ENCODE data around the gene RNF115.

- TF ChIP-seq CTCF (IDR thresholded peaks at IDR 0.05; ENCODE audit: poor library complexity, severe bottlenecking) (no peak), SMC3 (conservative IDR thresholded peaks at IDR 0.05; ENCODE audit: poor library complexity) (no peak)
These were observed 134.0 kb downstream of the RNF115 start for GRCh38 chr1:145689922-145690321.

All from neural cell (in vitro differentiated cells).